CD4-positive, alpha-beta T cell treated with Interleukin-2 at 100 ng/mL for 4 hours (primary cell): Measurements from ENCODE around the gene CISH.

Experiments used
- DNase-seq: peaks from one replicate; pipeline ENCODE4 v3.0.0-alpha.2; 2020; ENCODE audit warnings: low spot score

The CISH gene

DNA sequence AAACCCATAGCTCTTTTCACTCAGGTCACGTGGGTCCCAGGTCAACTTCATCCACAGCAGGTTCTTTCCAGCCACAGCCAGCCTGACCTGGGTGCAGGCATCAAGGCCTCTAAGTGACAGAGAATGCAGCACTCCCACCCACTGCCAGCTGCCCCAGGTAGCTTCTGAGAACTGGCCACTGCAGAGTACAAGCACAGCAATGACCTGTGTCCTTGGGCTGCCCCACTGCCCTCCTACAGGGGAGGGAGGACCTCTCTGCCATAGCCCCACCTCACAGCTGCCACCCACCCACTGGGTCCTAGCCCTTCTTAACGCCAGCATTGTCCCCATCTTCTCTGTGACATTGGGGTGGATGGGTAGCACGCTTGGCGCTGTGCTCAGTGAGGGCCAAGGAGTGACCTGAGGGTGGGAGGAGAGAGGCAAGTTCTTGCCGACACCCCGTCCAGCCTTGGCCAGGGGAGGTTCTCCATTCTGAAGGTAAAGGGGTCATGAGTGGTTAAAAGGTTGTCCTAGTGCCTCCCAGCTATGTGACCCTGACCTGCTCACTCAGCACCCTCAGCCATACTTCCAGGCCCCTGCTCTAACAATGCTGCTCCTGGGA lies 12.4 kb downstream of the CISH start:
- no peak for DNase-seq

- DNase-seq = no peak
Observed at GRCh38 chr3:50594253-50594785, 17.3 kb downstream of the CISH start.

DNA sequence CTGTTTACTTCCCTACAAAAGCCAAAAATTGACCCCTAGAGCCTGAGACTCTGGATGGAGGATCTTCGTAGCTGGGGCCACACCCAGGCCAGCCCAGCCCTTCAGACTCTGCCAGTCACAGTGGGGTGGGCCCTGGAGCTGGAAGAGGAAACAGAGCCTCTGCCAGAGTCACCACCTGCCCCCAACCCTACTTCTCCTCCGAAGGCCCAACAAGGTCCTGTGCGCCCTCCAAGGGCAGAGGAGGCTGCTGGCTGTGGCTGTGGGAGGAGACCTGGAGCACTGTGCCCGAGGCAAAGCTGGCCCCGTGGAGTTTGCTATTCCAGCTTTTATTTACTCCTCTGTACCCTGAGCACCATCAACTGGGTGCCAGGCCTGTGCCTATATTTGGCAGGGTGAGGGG lies 19.0 kb downstream of the CISH start:
- no peak for DNase-seq

GRCh38 chr3:50591196-50591741 lies 20.3 kb downstream of the CISH start:
- peak; percentile 40 for DNase-seq

DNA sequence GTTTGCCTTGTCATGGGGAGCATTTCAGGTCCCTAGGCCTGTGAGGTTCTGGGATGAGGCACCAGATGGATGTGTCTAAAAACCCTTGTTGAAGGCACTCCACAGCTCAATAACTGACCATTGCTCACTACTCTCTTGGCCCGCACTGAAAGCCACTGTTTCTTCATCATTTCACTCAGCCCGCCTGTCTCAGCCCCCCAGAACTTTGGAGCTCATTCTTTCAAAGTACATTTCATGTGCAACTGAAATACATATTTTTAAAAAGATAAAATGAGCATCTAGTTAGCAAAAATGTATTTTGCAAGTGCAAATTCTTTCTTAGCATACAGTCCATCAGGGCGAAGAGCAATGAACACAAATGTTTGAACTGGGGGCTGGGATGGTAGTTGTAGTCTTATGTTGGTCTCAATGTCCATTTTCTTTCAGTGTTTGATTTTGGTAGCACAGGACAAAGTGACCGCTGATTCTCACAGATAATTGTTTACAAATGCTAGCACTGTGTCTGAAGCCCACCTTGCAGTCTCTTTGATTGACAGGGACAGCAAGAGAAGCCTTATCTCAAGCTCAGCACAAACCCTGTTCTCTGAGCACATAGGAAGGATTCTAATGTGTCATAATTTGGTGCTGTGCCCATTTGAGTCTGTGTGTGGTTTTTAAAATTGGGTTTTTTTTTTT lies 22.7 kb downstream of the CISH start:
- peak; percentile 35 for DNase-seq

DNA sequence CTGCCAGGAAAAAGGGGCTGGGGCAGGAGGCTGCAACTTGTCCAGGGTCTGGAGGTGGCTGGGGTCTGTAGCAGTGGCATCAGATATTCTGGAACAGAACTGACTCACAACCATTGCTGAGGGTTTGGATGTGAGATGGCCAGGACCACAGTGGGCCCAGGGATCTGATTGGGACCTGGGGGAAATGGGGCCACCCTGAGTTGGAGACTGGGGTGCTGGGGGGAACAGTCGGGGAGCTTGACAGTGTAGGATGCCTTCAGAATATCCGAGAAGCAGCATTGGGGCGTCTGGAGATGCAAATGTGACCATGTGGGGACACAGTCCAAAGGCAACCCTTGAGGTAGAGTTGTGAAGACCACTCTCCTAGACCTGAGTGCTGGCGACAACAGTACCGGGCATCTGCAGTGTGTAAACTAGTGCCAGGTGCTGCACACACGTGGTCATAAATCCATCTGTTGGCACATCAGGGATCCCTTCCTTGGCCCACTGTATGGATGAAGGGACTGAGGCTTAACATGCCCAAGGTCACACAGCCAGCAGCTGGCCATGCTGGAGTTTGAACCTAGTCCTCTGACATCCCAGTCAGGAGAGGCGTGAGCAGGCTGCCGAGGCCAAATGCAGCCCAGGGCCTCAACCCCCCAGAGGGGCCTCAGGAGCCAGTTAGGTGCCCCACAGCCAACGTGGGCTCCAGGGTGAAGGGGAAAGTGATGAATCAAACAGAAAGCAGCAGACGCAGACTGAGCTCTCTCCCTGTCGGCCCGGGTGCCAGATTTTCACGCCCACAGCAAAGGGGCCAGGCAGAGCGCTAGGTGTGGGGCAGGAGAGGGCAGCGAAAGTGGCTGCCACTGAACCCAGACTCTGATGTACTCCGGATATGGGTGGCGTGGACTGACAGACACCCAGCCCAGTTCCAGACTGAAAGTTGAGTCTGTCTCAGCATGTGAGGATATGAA lies 23.5 kb downstream of the CISH start:
- peak; percentile 80 for DNase-seq

GRCh38 chr3:50587373-50587772 lies 24.2 kb downstream of the CISH start:
- DNase-seq = no peak

DNA sequence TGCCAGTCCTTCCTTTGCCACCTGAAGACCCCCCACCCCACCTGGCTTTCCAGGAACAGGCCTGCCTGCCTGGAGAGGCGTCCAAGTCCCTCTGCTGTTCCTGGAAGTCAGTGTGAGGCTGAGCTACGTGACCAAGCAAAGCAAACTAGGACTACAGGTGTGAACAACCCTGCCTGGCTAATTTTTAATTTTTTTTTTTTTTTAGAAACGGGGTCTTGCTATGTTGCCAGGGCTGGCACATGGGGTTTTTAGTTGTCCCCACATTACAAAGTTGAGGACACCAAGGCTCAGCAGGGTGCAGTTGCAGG lies 24.9 kb downstream of the CISH start:
- DNase-seq = no peak

GRCh38 chr3:50585919-50586762 lies 25.4 kb downstream of the CISH start:
- DNase-seq = no peak

GRCh38 chr3:50584391-50584790 lies 27.2 kb downstream of the CISH start:
- DNase-seq = no peak

GRCh38 chr3:50583897-50584296 lies 27.7 kb downstream of the CISH start:
- no peak for DNase-seq

GRCh38 chr3:50582083-50582482 lies 29.5 kb downstream of the CISH start:
- no peak for DNase-seq

GRCh38 chr3:50581459-50581842 lies 30.1 kb downstream of the CISH start:
- no peak for DNase-seq

DNA sequence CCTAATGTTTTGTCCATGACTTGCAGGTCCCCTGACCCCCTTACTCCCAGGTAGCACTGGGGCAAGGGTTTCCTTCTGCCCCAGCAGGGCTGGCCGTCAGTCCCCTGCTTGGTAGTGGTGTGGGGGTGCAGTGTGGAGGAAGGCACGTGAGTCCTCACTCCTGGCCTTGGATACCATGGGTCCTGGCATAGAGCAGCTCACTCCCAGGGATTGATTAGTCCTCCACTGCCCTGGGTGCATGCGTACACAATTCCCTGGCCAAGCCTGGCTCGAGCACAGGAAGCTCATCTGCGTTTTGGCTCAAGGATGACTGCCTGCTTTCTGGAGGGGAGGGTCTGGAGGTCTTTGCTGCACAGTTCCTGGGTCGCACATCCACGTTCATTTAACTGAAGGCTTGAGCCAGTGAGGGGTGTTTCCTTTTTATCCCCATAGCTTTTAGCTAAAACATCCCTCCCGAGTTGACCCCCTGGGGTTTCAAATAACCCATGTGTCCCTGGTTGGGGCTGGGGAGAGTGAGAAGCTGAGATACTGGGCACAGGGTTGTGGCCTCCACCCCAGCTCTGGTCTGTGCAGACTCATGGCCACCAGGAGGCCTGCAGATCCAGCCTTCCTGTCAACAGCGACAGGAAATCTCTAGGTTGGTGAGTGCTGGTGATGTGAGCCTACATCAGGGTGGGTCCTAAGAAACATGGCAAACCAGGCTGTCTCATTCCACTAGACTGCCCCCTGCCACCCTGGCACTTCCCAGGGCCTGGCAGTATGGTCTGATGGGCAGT lies 30.7 kb downstream of the CISH start:
- no peak for DNase-seq

DNA sequence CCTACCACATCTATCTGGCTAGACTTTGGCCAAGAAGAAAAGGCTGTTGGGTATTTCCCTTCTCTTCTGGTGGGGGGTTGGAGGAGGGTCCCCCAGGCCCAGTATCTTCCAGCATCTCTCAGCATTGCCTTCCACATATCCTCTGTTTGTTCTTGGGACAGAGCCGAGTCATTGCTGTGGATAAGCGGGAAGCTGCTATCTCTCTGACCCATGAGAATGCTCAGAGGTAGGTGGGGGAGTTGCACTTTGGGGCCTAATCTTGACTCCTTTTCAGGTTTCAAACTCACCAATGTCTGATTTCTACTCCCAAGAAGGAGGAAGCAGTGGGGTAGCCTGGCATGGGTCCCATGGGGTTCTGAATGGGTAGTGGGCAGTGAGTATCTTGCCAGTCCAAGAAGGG lies 34.2 kb downstream of the CISH start:
- no peak for DNase-seq

DNA sequence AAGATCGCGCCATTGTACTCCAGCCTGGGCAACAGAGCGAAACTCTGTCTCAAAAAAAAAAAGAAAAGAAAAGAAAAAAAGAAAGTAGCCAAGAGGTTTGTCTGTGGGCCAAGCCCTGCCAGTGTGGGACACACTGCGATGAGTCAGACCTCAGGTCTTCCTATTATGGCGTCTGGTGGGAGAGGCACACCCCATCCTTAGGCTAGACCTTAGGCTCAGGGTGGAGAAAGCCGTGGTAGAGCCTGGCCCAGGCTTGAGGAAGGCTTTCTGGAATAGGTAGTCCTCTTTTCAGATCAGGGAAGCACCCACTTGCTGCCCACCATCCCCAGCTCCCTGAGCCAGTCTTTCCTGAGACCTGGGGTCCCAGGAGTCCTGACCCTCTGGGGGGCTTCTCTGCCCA lies 36.2 kb downstream of the CISH start:
- DNase-seq = no peak

DNA sequence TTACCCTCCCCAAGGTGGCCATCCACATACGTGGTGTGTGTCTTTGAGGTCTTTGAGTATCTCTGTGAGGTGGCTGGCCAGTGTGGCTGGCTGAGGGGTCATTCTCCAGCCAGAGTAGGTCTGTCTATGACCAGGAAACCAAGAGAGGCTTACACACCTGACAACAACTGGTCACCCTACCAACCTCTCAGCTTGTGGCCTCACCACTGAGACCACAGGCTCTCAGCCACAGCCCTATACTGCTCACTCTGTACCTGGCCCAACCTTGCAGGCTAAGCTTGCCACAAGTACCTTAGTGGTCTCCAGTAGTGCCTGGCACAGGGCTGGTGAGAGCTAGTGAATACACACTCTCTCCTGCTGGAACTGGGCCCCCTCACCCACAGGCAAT lies 37.1 kb downstream of the CISH start:
- DNase-seq = no peak

GRCh38 chr3:50573566-50574443 lies 37.8 kb downstream of the CISH start:
- DNase-seq = peak; percentile 97

GRCh38 chr3:50572801-50573371 lies 38.7 kb downstream of the CISH start:
- DNase-seq = peak; percentile 84

GRCh38 chr3:50572158-50572557 lies 39.4 kb downstream of the CISH start:
- peak; percentile 91 for DNase-seq
